GM23338 (cell line): ENCODE data around the gene PGAP6.

ENCODE experiments used
- CREB1 ChIP-seq: fragments of 250-450 bp; sonication (Bioruptor Pico); IDR thresholded peaks from 2 replicates; pipeline ENCODE4 v1.5.0; 2020; ENCODE audit warnings: low read depth, mild to moderate bottlenecking, moderate library complexity
- ETS1 ChIP-seq: IDR thresholded peaks from 2 replicates; pipeline ENCODE4 v1.6.1; 2016; ENCODE audit warnings: antibody characterized with exemption
- EZH2 ChIP-seq: fragments of 200-600 bp; sonication (generic); IDR thresholded peaks from one replicate; pipeline ENCODE4 v1.8.0; 2017; ENCODE audit warnings: antibody characterized with exemption, mild to moderate bottlenecking, low read depth; ENCODE audit not compliant: unreplicated experiment
- EZH2phosphoT487 ChIP-seq: fragments of 200-600 bp; sonication (generic); IDR thresholded peaks from one replicate; pipeline ENCODE4 v1.8.1; 2018; ENCODE audit warnings: antibody characterized with exemption; ENCODE audit not compliant: unreplicated experiment
- POLR2AphosphoS5 ChIP-seq: IDR thresholded peaks from 2 replicates; pipeline ENCODE4 v1.6.1; 2016; ENCODE audit warnings: antibody characterized with exemption, low read depth
- STAT1 ChIP-seq: IDR thresholded peaks from one replicate; pipeline ENCODE4 v1.6.1; 2016; ENCODE audit warnings: antibody characterized with exemption; ENCODE audit not compliant: unreplicated experiment
- ZNF114 ChIP-seq: fragments of 250-450 bp; sonication (Bioruptor Pico); IDR thresholded peaks from 2 replicates; pipeline ENCODE4 v1.5.0; 2020; ENCODE audit warnings: mild to moderate bottlenecking, moderate library complexity
- TF ChIP-seq, protein P1 (sequence below), 2 experiments: fragments of 200-600 bp in 1 of 2; sonication (generic) in 1 of 2; conservative IDR thresholded peaks; 2 replicates each; pipeline versions ENCODE4 v1.5.1 to v1.6.1; 2016 to 2017; ENCODE audit warnings: antibody characterized with exemption in 2 of 2, low read depth in 2 of 2, mild to moderate bottlenecking in 2 of 2, moderate library complexity in 1 of 2
- TF ChIP-seq, protein P2 (sequence below): IDR thresholded peaks from one replicate; pipeline ENCODE4 v1.6.1; 2018; ENCODE audit warnings: antibody characterized with exemption; ENCODE audit not compliant: unreplicated experiment

- no peak for TF ChIP-seq EZH2
- TF ChIP-seq, protein P1, sequence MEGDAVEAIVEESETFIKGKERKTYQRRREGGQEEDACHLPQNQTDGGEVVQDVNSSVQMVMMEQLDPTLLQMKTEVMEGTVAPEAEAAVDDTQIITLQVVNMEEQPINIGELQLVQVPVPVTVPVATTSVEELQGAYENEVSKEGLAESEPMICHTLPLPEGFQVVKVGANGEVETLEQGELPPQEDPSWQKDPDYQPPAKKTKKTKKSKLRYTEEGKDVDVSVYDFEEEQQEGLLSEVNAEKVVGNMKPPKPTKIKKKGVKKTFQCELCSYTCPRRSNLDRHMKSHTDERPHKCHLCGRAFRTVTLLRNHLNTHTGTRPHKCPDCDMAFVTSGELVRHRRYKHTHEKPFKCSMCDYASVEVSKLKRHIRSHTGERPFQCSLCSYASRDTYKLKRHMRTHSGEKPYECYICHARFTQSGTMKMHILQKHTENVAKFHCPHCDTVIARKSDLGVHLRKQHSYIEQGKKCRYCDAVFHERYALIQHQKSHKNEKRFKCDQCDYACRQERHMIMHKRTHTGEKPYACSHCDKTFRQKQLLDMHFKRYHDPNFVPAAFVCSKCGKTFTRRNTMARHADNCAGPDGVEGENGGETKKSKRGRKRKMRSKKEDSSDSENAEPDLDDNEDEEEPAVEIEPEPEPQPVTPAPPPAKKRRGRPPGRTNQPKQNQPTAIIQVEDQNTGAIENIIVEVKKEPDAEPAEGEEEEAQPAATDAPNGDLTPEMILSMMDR (conservative IDR thresholded peaks at IDR 0.05; ENCODE audit: low read depth in 2 of 2): no peak
- no peak for TF ChIP-seq CREB1 (CRISPR knock-in tag)
- TF ChIP-seq, protein P2, sequence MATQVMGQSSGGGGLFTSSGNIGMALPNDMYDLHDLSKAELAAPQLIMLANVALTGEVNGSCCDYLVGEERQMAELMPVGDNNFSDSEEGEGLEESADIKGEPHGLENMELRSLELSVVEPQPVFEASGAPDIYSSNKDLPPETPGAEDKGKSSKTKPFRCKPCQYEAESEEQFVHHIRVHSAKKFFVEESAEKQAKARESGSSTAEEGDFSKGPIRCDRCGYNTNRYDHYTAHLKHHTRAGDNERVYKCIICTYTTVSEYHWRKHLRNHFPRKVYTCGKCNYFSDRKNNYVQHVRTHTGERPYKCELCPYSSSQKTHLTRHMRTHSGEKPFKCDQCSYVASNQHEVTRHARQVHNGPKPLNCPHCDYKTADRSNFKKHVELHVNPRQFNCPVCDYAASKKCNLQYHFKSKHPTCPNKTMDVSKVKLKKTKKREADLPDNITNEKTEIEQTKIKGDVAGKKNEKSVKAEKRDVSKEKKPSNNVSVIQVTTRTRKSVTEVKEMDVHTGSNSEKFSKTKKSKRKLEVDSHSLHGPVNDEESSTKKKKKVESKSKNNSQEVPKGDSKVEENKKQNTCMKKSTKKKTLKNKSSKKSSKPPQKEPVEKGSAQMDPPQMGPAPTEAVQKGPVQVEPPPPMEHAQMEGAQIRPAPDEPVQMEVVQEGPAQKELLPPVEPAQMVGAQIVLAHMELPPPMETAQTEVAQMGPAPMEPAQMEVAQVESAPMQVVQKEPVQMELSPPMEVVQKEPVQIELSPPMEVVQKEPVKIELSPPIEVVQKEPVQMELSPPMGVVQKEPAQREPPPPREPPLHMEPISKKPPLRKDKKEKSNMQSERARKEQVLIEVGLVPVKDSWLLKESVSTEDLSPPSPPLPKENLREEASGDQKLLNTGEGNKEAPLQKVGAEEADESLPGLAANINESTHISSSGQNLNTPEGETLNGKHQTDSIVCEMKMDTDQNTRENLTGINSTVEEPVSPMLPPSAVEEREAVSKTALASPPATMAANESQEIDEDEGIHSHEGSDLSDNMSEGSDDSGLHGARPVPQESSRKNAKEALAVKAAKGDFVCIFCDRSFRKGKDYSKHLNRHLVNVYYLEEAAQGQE: no peak
- no peak for TF ChIP-seq POLR2AphosphoS5
- TF ChIP-seq EZH2phosphoT487: no peak
- TF ChIP-seq ETS1: no peak
- no peak for TF ChIP-seq ZNF114
- TF ChIP-seq STAT1: no peak
Measured at GRCh38 chr16:392450-393030, 10.8 kb upstream of the PGAP6 start.
